GM06990 (cell line): Measurements from ENCODE around the gene FUS.

ENCODE experiments used
- DNase-seq: peaks from one replicate; pipeline ENCODE4 v3.0.0-alpha.2; 2011; ENCODE audit not compliant: insufficient read length; ENCODE audit errors: extremely low read depth
- H3K27me3 ChIP-seq: replicated peaks from 2 replicates; pipeline ENCODE4 v1.6.0; 2011; ENCODE audit warnings: low read length; ENCODE audit not compliant: control insufficient read depth, insufficient read depth
- H3K36me3 ChIP-seq: 2 replicates; pipeline ENCODE4 v1.5.1; 2011; ENCODE audit warnings: low read length; ENCODE audit not compliant: control insufficient read depth, insufficient read depth
- H3K4me3 ChIP-seq: replicated peaks from 2 replicates; pipeline ENCODE4 v1.5.1; 2011; ENCODE audit warnings: low read depth, mild to moderate bottlenecking, control low read depth, low read length
- CTCF ChIP-seq: IDR thresholded peaks from 2 replicates; pipeline ENCODE4 v1.5.1; 2011; ENCODE audit warnings: low read length, control low read depth, mild to moderate bottlenecking, inconsistent platforms; ENCODE audit not compliant: insufficient read depth, poor library complexity, severe bottlenecking

Gene FUS

GRCh38 chr16:31183432-31184428, 3.8 kb downstream of the FUS start:
- Histone ChIP-seq H3K4me3 (no peak overlapping the region), H3K36me3 (peaks cover 35% of the 10 kb centered on the region), H3K27me3 (no peaks in the 10 kb centered on the region)
- no peak for DNase-seq
- no peak for TF ChIP-seq CTCF

GRCh38 chr16:31184888-31185287, 4.9 kb downstream of the FUS start:
- no peak for TF ChIP-seq CTCF
- Histone ChIP-seq H3K27me3 (no peaks in the 10 kb centered on the region), H3K4me3 (no peak overlapping the region), H3K36me3 (peaks cover 39% of the 10 kb centered on the region)
- no peak for DNase-seq

GRCh38 chr16:31185339-31185738, 5.4 kb downstream of the FUS start:
- no peak for TF ChIP-seq CTCF
- no peak overlapping the region for H3K4me3 ChIP-seq

GRCh38 chr16:31186176-31186575, 6.2 kb downstream of the FUS start:
- Histone ChIP-seq H3K36me3 (peaks cover 49% of the 10 kb centered on the region), H3K4me3 (no peak overlapping the region), H3K27me3 (no peaks in the 10 kb centered on the region)
- no peak for DNase-seq
- no peak for TF ChIP-seq CTCF

More at GRCh38 chr16:31185339-31185738, 5.4 kb downstream of the FUS start:
- Histone ChIP-seq H3K36me3 (peaks cover 42% of the 10 kb centered on the region), H3K27me3 (no peaks in the 10 kb centered on the region)
- DNase-seq: no peak

- no peak for TF ChIP-seq CTCF
- Histone ChIP-seq H3K4me3 (no peak overlapping the region), H3K36me3 (peaks cover 54% of the 10 kb centered on the region), H3K27me3 (no peaks in the 10 kb centered on the region)
- DNase-seq: no peak
Measured at GRCh38 chr16:31186930-31187807, 7.2 kb downstream of the FUS start.
